WTC11 (cell line): ENCODE measurements around the gene PGPEP1.

Experiments used
- GABPB1 ChIP-seq: sonication (generic); formaldehyde crosslinking; IDR thresholded peaks from 2 replicates; pipeline ENCODE4 v1.8.1; 2023; ENCODE audit warnings: mild to moderate bottlenecking, missing genetic modification reagents
- NFYB ChIP-seq: sonication (generic); formaldehyde crosslinking; conservative IDR thresholded peaks from 2 replicates; pipeline ENCODE4 v1.8.0; 2022; ENCODE audit warnings: low read depth, missing genetic modification reagents

DNA sequence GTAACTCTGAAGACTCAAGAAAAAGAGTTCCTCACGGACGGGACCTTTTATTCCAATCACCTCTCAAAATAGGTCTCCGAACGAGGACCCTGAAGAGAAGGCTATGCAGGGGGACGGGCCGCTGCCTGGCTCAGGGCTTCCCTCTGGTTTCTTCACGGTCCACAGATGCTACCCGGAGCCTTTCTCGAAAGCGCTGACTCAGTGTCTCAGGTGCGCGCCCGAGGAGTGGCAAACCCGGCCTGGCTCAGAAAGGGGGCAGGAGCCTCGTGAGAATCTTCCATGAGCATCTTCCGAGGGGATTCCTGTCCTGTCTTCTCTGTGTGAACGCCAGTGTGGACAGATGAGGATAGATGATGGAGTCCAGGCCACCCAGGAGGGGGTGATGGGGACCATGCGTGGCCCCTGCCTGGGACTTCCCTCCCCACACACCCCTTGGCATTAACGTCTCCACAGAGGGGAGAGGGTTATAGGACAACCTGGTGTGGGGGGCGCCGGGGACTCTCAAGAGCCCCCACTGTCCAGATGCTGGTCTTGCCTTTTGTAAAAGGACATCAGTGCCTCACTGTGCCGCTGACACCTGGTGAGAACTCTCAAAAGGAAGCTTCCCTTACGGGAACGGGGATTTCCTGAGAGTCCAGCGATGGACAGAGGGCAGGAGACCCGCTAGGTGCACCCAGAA is 34.0 kb upstream of the PGPEP1 start:
- no peak for TF ChIP-seq NFYB (CRISPR knock-in tag)
- TF ChIP-seq GABPB1 (CRISPR knock-in tag): no peak
